ENCODE measurements around the gene PIEZO1. TPM values are rescaled to one million over a fixed set of nuclear protein-coding genes. Genes with fewer than 3 reads are reported as not detected.

PIEZO1 gene
- total RNA-seq, 6 experiments from 2014 or later, result 48.9 to 91.9 (median 64.4) TPM

GRCh38 chr16:88806491-88807111 is 21.6 kb upstream of the PIEZO1 start:
- Histone ChIP-seq H3K4me1 (peaks cover 0 to 24% (median 4%) of the 10 kb centered on the region in 4 donors), H3K27ac (no peak overlapping the region), H3K4me3 (no peak overlapping the region), H3K9me3 (no peaks in the 10 kb centered on the region), H3K36me3 (peaks cover 0 to 5% (median 0%) of the 10 kb centered on the region in 4 donors), H3K27me3 (no peaks in the 10 kb centered on the region)
- intact Hi-C loops (cut with DNase I), result no loop called here
- TF ChIP-seq, protein P1, sequence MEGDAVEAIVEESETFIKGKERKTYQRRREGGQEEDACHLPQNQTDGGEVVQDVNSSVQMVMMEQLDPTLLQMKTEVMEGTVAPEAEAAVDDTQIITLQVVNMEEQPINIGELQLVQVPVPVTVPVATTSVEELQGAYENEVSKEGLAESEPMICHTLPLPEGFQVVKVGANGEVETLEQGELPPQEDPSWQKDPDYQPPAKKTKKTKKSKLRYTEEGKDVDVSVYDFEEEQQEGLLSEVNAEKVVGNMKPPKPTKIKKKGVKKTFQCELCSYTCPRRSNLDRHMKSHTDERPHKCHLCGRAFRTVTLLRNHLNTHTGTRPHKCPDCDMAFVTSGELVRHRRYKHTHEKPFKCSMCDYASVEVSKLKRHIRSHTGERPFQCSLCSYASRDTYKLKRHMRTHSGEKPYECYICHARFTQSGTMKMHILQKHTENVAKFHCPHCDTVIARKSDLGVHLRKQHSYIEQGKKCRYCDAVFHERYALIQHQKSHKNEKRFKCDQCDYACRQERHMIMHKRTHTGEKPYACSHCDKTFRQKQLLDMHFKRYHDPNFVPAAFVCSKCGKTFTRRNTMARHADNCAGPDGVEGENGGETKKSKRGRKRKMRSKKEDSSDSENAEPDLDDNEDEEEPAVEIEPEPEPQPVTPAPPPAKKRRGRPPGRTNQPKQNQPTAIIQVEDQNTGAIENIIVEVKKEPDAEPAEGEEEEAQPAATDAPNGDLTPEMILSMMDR (IDR thresholded peaks at IDR 0.05), result no peak
- no peak for TF ChIP-seq POLR2A (IDR thresholded peaks at IDR 0.05)
- no peak for ATAC-seq
- no CpG with 5 or more reads among the region's 27 CpGs for WGBS (ENCODE audit: insufficient coverage, low coverage, low lambda C conversion rate, missing lambda C conversion rate)
- peak in 1 of 3 donors; percentile 60 for DNase-seq

DNA sequence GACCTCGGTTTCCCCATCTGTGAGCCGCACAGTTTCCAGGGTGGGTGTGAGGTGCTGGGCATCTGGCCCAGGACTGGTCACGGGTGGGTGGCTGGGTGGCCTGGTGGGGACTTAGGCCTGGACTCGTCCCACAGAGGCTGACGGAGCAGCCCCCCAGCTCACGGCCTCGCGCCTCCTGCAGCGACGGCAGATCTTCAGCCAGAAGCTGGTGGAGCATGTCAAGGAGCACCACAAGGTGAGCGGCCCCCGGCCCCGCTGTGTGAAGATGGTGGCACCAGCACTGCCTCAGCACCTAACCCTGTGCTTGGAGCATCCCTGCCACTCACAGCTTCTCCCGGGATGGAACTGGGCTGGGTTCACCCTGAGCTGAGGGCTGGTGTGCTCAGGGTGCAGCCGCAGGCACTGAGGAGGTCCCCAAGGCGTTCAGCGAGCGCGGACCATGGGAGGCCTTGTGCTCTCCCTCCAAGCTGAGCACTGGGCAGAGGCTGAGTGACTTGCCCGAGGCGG is 20.9 kb upstream of the PIEZO1 start:
- H3K36me3 ChIP-seq, result peaks cover 0 to 5% (median 0%) of the 10 kb centered on the region in 4 donors
- no peak for ATAC-seq
- TF ChIP-seq, protein P1 (IDR thresholded peaks at IDR 0.05), result no peak
- TF ChIP-seq POLR2A (IDR thresholded peaks at IDR 0.05), result no peak
- no peak overlapping the region for H3K4me3 ChIP-seq
- H3K4me1 ChIP-seq, result peaks cover 0 to 20% (median 3%) of the 10 kb centered on the region in 4 donors
- intact Hi-C loops (cut with DNase I), result no loop called here
- no peaks in the 10 kb centered on the region for H3K27me3 ChIP-seq
- peak in 1 of 3 donors; percentile 53 for DNase-seq
- no peak overlapping the region for H3K27ac ChIP-seq
- WGBS (ENCODE audit: insufficient coverage, low coverage, low lambda C conversion rate, missing lambda C conversion rate), result no CpG with 5 or more reads among the region's 21 CpGs
- H3K9me3 ChIP-seq, result no peaks in the 10 kb centered on the region

DNA sequence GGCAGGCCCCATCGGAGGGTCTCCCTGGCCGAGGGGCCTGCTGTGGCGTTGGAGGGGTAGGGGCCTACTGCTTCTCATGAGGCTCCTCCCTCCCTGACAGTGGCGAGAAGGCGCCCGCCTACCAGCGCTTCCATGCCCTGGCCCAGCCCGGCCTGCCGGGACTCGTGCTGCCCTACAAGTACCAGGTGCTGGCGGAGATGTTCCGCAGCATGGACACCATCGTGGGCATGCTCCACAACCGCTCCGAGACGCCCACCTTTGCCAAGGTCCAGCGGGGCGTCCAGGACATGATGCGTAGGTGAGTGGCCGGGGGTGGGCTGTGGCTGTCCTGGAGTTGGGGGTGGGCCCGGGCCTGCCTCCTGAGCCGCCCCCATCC is 20.3 kb upstream of the PIEZO1 start:
- Histone ChIP-seq H3K4me3 (no peak overlapping the region), H3K9me3 (no peaks in the 10 kb centered on the region), H3K27ac (no peak overlapping the region), H3K27me3 (no peaks in the 10 kb centered on the region), H3K4me1 (peaks cover 0 to 14% (median under 1%) of the 10 kb centered on the region in 4 donors), H3K36me3 (peaks cover 0 to 5% (median 0%) of the 10 kb centered on the region in 4 donors)
- intact Hi-C loops (cut with DNase I), result no loop called here
- peak in 1 of 3 donors; percentile 57 for DNase-seq
- no peak for TF ChIP-seq POLR2A (IDR thresholded peaks at IDR 0.05)
- TF ChIP-seq, protein P1 (IDR thresholded peaks at IDR 0.05), result no peak
- no peak for ATAC-seq
- WGBS (ENCODE audit: insufficient coverage, low coverage, low lambda C conversion rate, missing lambda C conversion rate), result no CpG with 5 or more reads among the region's 22 CpGs

- intact Hi-C loops (cut with DNase I), result no loop called here
- Histone ChIP-seq H3K36me3 (peaks cover 0 to 5% (median 0%) of the 10 kb centered on the region in 4 donors), H3K9me3 (no peaks in the 10 kb centered on the region), H3K4me1 (peaks cover 0 to 12% (median 0%) of the 10 kb centered on the region in 4 donors), H3K27ac (no peak overlapping the region), H3K27me3 (no peaks in the 10 kb centered on the region), H3K4me3 (no peak overlapping the region)
- DNase-seq (no peak), ATAC-seq (peak in 3 of 4 donors; percentile 5 to 9 (median 8))
- TF ChIP-seq, protein P1 (IDR thresholded peaks at IDR 0.05), result no peak
- no peak for TF ChIP-seq POLR2A (IDR thresholded peaks at IDR 0.05)
- no CpG with 5 or more reads among the region's 39 CpGs for WGBS (ENCODE audit: insufficient coverage, low coverage, low lambda C conversion rate, missing lambda C conversion rate)
These were observed 19.7 kb upstream of the PIEZO1 start for GRCh38 chr16:88804552-88805339.

Data from right lobe of liver (tissue), 6 donors.